K562 (cell line): ENCODE data around the gene CSMD2.

Experiments used
- ATF2 ChIP-seq: sonication (generic); formaldehyde crosslinking; IDR thresholded peaks from 2 replicates; pipeline ENCODE4 v1.8.1; 2022; ENCODE audit warnings: missing genetic modification reagents
- BRCA1 ChIP-seq, 2 experiments: fragments of 450-650 bp in 1 of 2; sonication (generic) in 1 of 2; formaldehyde crosslinking in 1 of 2; IDR thresholded peaks; 2 replicates each; pipeline versions ENCODE4 v1.5.0 to v1.6.1; 2017 to 2020; ENCODE audit warnings: mild to moderate bottlenecking in 1 of 2, missing genetic modification reagents in 1 of 2
- HDAC2 ChIP-seq: fragments of 450-650 bp; IDR thresholded peaks from 2 replicates; pipeline ENCODE4 v1.6.1; 2016; ENCODE audit warnings: mild to moderate bottlenecking
- MAFK ChIP-seq: IDR thresholded peaks from 2 replicates; pipeline ENCODE4 v1.6.1; 2011; ENCODE audit warnings: low read length, improper control_type of control experiment
- NBN ChIP-seq: fragments of 450-650 bp; IDR thresholded peaks from 2 replicates; pipeline ENCODE4 v1.6.1; 2016; ENCODE audit warnings: low read depth, mild to moderate bottlenecking
- RBBP5 ChIP-seq: fragments of 200-600 bp; sonication (generic); IDR thresholded peaks from 2 replicates; pipeline ENCODE4 v1.6.1; 2012; ENCODE audit warnings: borderline replicate concordance, mild to moderate bottlenecking, low read length, control low read depth, inconsistent platforms; ENCODE audit not compliant: insufficient read depth, poor library complexity, severe bottlenecking
- REST ChIP-seq, 2 experiments: fragments of 450-650 bp; formaldehyde crosslinking in 1 of 2; IDR thresholded peaks; 2 replicates each; pipeline versions ENCODE4 v1.4.0 to v1.6.1; 2014 to 2020; ENCODE audit warnings: mild to moderate bottlenecking in 2 of 2, borderline replicate concordance in 1 of 2, low read depth in 1 of 2
- RFX5 ChIP-seq: IDR thresholded peaks from 2 replicates; pipeline ENCODE4 v1.6.1; 2011; ENCODE audit warnings: low read depth, mild to moderate bottlenecking, improper control_type of control experiment, low read length
- TBL1XR1 ChIP-seq, 2 experiments: IDR thresholded peaks; 2 replicates each; pipeline ENCODE4 v1.6.1; 2012; ENCODE audit warnings: improper control_type of control experiment in 2 of 2, low read length in 2 of 2, mild to moderate bottlenecking in 1 of 2
- TCF7L2 ChIP-seq: fragments of 150-350 bp; IDR thresholded peaks from 2 replicates; pipeline ENCODE4 v1.6.1; 2016; ENCODE audit warnings: low read depth, mild to moderate bottlenecking, low read length, moderate library complexity
- TF ChIP-seq, protein P1 (sequence below): sonication (generic); formaldehyde crosslinking; IDR thresholded peaks from 2 replicates; pipeline ENCODE4 v1.8.0; 2022; ENCODE audit warnings: mild to moderate bottlenecking, low read depth, missing genetic modification reagents
- TF ChIP-seq, protein P2 (sequence below): sonication (generic); formaldehyde crosslinking; IDR thresholded peaks from 2 replicates; pipeline ENCODE4 v1.8.1; 2023; ENCODE audit warnings: mild to moderate bottlenecking, missing genetic modification reagents

DNA sequence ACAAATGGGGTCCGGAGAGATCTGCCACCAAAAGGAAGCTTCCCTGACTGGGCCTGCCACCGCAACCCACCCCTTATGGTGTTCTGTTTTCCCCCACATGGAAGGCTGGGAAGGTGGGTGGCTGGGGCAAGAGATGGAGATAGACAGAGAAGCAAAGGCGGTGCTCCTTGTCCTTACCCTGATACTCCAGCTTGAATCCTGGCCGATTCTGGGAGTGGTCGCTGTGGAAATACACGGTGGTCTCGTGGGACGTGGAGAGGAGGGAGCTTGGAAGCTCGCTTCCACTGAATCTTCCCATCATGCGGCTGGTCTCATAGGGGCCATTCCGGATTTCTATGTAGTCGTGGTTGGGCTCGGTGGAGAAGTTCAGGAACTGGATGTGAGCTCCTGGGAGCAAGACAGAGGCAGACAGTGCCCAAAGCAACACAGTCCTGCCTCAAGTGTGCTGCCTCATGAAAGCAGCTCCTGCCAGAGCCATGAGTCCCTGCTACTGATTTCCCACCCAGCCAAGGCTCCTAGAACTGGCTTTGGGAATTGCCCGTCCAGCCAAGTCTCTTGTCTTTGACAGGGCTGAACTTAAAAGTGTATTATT, 554.1 kb downstream of the CSMD2 start:
- TF ChIP-seq TCF7L2 (no peak), RBBP5 (no peak), TBL1XR1 (IDR thresholded peaks at IDR 0.05; ENCODE audit: low read length in 2 of 2) (no peak), RFX5 (no peak), MAFK (no peak), REST (IDR thresholded peaks at IDR 0.05; ENCODE audit: borderline replicate concordance) (no peak), REST (CRISPR knock-in tag; IDR thresholded peaks at IDR 0.05; ENCODE audit: low read depth) (no peak), BRCA1 (IDR thresholded peaks at IDR 0.05) (no peak), BRCA1 (CRISPR knock-in tag; IDR thresholded peaks at IDR 0.05) (no peak), NBN (no peak), ATF2 (CRISPR knock-in tag) (no peak), HDAC2 (no peak)
- TF ChIP-seq, protein P1, sequence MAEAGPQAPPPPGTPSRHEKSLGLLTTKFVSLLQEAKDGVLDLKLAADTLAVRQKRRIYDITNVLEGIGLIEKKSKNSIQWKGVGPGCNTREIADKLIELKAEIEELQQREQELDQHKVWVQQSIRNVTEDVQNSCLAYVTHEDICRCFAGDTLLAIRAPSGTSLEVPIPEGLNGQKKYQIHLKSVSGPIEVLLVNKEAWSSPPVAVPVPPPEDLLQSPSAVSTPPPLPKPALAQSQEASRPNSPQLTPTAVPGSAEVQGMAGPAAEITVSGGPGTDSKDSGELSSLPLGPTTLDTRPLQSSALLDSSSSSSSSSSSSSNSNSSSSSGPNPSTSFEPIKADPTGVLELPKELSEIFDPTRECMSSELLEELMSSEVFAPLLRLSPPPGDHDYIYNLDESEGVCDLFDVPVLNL (CRISPR knock-in tag): no peak
- TF ChIP-seq, protein P2, sequence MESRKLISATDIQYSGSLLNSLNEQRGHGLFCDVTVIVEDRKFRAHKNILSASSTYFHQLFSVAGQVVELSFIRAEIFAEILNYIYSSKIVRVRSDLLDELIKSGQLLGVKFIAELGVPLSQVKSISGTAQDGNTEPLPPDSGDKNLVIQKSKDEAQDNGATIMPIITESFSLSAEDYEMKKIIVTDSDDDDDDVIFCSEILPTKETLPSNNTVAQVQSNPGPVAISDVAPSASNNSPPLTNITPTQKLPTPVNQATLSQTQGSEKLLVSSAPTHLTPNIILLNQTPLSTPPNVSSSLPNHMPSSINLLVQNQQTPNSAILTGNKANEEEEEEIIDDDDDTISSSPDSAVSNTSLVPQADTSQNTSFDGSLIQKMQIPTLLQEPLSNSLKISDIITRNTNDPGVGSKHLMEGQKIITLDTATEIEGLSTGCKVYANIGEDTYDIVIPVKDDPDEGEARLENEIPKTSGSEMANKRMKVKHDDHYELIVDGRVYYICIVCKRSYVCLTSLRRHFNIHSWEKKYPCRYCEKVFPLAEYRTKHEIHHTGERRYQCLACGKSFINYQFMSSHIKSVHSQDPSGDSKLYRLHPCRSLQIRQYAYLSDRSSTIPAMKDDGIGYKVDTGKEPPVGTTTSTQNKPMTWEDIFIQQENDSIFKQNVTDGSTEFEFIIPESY (CRISPR knock-in tag): no peak
